Islet of Langerhans (tissue), 1 donor: Measurements from ENCODE around the gene TRMO.

Experiments
- FAIRE-seq: peaks from one replicate; lab custom pipeline; 2011; peaks lifted over from hg19 to GRCh38; lab: Jason Lieb, UNC

TRMO gene

DNA sequence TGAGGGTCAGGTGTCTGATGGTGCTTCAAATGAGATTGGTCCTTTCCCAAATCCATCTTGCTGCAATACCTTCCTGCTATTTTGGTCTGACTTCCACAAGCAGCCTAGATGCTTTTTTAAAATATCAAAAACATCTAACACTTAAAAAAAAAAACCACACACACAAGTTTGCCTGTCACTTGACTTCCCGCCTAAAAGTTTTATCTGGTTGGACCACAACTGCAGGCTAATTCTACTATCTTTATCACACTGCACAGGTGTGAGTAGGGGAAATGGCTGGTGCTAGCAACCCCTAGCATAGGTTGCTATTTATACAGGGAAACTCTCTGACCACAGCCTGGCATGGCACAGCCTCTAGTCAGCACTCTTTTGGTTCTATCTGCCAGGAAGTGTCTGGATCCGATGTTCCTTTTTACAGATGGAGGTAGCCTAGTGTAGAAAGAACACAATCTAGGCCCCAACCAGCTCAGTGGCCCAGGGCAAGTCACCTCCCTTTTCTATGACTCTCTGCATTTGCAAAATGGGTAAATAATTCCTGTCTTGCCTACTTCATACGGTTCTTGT lies 15.9 kb upstream of the TRMO start, which contains the start of gene HEMGN:
HEMGN (minus strand) TSS at position 92 of the 564 bp plus-strand sequence; CDS start at position 56, 36 bp downstream.
- FAIRE-seq = no peak

DNA sequence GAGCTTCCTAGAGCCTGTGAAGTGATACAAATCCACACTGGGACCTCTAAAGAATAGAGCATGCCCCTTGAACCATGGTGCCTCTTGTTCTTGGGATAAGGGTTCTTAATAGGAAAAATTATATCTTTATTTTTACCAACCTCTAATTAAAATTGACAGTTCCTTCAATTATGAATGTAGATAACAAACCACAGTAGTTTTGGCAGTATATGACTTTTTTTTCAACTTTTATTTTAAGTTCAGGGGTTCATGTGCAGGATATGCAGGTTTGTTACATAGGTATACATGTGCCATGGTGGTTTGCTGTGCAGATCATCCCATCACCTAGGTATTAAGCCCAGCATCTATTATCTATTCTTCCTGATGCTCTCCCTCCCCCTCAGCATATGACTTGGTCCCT lies 14.7 kb upstream of the TRMO start:
- FAIRE-seq = no peak

GRCh38 chr9:97935276-97935675 lies 13.0 kb upstream of the TRMO start:
- FAIRE-seq = no peak

DNA sequence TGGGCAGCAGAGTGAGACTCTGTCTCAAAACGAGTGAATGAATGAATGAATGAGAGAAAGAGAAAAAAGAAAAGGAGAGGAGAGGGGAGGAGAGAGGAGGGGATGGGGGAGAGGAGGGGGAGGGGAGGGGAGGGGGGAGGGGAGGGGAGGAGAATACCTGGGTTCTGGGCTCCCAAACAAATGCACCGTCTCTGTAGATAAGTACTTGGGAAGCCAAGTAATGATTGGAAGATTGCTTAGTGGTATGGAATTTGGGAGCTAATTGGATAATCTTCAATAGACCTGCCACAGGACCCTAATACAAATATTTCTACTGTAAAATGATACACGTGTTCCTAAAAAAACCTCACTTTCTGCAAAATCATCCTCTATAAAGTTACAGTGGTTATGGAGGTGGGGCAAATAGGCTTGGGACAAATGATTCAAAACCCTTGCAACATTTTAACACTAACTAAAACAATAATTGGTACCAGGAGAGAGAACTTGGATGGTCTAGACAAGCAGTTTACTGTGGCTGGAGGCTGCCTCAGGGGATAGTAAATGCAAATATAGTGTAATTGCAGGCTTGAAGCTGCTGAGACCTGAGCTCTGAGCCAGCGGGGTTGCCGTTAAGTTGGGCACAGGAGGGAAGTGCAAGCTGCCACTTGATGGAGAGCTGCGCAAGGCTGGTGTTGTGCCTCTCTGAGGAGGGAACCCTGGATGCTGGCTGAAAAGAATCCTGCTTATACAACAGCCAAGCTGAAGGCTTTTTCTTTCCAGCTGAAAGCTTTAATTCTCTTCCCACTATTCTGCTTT lies 12.2 kb upstream of the TRMO start:
- FAIRE-seq = no peak

- no peak for FAIRE-seq
Observed at GRCh38 chr9:97933297-97933998, 11.1 kb upstream of the TRMO start.

DNA sequence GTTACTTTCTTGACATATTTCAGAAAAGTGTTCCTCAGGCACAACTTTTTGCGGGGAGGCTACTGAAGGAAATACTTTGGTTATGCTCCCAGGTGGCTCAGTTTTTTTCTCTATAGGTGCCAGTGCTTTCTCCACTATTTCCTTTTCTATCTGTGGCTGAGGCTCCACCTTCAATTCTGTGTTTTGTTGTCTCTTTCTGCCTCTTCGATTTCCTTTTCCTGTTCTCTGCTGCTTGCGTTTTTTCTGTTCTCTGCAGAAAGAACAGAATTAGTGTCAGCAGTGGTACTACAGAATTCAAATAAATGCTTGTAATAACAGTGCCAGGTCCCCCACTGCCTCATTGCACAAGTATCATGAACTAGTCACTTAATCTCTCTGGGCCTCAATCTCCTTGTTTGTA lies 8.7 kb upstream of the TRMO start:
- FAIRE-seq = no peak

DNA sequence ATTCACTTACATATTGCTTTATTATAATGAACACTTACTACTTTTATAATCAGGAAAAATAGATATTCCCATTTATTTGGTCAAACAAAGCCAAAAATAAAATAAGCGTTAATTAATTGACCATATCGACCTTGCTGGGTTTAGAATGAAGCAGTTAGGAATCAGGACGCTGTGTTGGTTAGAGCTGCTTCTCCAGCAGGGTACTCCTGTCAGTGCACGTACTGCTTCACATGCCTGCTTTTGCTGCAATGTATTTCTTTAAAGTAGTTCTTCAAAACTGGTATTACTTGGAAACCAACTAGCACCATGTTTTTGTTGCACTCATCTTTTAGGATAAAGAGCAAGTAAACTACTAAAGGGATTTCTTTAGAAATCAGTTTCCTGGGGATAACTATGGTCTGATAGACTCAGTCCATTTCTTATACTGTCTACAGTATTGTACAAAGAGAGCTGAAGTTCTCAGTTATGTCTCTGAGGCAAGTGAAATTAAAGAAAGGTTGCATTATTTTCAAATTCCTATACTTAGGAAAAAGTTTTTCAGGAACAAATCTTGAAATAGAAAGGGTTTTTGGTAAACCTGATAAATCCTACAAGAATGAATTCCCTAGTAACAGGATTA lies 6.8 kb upstream of the TRMO start:
- FAIRE-seq = no peak

DNA sequence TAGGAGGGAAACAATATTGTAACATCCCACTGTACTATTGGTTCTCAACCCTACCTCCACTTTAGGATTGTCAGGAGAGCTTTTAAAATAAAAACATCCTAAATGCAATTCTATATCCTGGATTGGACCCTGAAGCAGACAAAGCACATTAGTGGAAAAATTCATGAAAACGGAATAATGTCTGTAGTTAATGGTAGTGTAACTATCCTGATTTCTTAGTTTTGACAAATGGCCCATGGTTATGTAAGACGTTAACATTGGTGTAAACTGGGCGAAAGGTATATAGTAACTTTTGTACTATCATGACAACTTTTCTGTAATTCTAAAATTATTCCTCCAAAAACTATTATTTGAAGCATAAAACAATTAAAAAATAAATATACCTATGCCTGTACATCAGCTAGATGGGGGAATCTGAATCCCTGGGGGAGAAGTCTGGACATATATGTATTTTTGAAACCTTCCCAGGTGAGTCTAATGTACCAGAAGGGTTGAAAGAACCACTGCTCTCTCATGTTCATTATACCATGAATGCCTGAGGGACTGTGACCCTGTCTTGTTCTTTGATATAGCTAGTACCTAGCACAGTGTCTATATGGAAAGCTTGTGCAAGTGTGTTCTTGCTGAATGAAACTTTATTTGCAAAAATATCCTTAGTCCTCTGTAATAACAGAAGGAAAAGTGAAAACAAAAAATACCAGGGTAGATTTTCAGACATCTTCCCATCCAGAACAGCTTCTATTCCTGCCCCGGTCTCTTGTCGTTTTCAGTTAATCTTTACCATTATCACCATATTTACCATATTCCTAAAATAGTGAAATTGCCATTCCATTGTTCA lies 3.4 kb upstream of the TRMO start:
- no peak for FAIRE-seq

DNA sequence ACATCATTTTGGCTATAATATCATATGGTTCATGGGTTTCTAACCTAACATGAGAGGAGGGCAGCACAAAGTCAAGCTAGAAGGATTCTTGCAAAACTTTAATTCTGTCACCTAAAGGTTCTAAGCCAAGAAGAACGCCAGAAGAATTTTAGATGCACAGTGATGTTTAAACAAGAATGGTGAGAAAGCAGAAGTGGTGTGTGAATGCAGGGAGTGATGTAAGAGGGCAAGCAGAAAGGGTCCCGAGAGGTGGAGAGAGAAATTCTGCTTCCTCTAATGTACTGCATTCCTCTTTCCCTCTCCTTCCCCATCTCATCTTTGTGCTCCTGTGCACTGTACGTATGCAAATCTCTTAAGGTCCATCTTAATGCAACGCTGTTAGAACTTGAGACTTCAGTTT lies 2.1 kb upstream of the TRMO start:
- FAIRE-seq = no peak

DNA sequence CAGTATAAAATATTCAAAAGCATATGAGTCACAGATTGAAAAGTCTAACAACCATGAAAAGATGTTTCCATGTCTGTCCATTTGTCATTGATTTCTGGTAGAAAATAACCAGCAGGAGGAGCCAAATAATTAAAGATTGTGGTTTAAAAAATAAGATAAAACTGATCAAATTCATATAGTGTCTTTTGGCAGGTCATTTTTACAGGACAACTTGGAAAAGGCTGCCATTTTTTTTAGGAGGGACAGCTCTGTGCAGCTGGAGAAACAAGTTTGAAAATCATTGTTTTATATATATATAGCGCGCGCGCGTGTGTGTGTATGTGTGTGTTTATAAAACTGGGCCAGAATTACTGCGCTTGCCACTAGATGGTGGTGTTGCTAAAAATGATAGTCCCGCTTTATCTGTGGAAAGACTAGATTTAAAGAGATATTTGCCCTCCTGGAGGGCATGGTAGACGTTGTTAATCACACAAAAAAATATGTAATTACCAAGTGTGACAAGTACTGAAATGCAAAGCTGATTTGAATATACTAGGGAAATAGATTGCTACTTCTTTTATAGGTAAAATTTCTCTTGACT lies 1.3 kb upstream of the TRMO start:
- FAIRE-seq = peak; percentile 91

DNA sequence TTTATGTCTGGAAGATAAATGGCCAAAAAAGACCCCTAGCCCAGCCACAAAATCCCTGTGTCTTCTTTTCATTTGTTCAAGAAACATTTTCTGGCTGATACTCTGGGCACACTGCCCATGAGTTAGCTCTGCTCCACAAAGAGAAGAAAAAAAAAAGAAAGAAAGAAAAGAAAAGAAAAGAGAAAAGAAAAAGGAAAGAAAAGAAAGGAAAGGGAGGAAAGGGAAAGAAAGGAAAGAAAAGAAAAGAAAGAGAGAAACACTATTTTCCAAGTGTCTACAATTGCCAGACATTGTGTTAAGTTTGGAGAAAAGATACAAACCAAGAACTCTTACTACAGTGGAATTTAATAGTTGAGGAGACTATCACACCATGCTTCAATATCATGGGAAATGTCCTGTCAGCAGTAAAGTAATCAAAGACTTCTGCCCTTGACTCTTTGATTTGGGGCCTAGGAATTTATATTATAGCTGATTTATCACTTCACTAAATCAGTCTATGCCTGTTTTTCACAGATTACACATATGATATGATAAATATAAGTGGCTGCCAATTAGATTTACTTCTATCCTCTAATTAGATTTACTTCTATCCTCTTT lies 3.0 kb downstream of the TRMO start:
- FAIRE-seq = no peak

DNA sequence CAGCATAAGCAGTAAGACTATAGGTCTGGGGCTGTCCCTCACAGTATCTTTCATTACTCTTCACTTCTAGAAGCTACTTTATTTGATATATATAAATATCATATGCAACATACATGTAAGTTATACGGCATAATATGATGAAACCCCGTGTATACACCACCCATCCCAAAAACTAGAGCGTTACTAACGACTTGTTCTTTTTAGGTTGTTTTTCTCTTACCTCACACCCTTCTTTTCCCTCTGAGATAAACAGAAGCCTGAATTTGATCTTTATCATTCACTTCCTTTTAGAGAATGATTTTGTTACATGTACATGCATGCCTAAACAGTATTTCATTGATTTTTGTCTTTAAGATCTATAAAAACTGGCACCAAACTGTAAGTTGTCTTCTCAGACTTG lies 3.7 kb downstream of the TRMO start:
- no peak for FAIRE-seq

GRCh38 chr9:97911970-97912369 lies 10.3 kb downstream of the TRMO start:
- FAIRE-seq = no peak

DNA sequence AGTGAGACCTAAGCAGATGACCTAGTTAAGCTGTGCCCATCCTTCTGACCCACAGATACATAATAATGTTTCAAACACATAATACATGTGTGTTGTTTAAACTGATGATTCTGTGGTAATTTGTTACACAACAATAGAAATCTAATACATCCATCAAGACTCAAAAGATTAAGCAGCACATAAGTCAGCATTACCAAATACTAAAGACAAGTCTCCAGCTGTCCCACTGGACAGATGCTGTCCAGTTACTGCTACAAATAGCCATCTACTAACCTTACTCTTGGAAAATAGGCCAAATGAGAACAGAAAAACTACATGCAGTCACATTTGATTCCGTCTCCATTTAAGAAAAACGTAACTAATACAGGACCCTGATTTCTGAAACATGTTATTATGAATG lies 10.8 kb downstream of the TRMO start:
- no peak for FAIRE-seq

DNA sequence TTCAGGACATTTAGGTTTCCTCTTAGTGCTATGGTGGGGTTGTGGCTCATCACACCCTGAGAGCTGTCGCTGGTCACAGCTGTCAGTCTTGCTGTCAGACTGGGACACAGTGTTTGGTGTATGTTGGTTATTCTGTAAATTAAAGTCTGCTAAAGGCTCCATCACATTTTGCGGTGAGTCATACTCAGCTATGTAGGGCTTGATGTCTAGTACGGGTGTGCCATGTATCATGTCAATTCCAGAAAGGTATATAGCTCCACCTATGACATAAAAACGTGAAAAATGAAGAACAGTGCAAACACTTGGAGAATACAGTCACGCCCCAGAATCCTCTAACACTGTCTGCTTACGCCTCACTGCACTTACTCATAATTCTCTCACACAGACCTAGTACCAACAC lies 11.9 kb downstream of the TRMO start:
- no peak for FAIRE-seq

DNA sequence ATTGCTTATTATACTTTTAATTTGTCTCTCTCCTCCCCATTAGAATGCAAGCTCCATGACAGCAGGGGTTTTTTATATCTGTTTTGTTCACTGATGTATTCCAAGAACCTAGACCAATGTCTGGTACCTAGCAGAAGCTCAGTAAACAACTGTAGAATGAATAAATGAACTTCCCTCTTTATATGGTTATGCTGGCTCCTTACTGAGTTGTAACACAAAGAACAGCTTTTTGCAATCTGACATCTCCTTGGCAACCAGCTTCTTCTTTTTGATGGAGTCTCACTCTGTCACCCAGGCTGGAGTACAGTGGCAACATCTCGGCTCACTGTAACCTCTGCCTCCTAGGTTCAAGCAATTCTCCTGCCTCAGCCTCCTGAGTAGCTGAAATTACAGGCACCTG lies 13.6 kb downstream of the TRMO start:
- no peak for FAIRE-seq

- FAIRE-seq = no peak
Observed at GRCh38 chr9:97907632-97908031, 14.7 kb downstream of the TRMO start.

DNA sequence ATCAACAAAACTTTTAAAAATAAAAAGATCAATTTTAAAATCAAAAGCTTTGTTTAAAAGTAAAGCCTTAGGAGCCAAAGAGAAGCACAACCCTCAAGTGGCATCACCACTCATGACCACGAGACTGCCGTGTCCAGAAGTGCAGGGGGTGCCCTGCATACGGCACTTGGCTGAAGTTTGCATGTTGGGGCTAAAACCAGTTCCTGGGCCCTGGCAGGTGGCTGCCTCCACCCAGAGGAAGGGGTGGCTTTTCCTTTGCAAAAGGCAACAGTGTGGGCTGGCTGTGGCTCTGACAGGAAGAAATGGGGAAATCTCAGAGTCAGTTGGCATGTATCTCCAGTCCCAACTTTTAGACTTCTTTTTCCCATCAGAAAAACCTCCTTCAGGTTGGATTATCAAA lies 15.3 kb downstream of the TRMO start:
- FAIRE-seq = no peak

DNA sequence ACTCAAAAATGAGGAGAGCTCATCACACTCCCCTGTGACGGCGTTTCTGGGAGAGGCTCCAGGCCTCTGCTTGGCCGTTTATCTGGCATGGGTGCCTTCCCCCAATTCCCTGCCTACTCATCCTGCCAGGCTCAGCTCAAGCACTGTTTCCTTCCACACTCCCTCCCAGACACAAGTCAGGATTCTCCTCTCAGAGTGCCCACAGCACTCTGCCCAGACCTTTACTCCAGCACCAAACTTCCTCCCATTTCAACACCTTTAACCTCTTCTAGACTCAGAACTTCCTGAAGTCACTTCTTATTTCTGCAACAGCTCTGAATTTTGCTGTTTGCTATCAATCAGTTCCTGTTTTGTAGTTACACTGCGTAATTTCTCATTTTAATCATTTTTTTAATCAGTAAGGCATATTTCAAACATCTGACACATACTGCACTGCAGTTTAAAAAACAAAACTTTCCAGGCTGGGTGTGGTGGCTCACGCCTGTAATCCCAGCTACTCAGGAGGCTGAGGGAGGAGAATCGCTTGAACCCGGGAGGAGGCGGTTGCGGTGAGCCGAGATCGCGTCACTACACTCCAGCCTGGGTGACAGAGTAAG lies 16.0 kb downstream of the TRMO start:
- no peak for FAIRE-seq

DNA sequence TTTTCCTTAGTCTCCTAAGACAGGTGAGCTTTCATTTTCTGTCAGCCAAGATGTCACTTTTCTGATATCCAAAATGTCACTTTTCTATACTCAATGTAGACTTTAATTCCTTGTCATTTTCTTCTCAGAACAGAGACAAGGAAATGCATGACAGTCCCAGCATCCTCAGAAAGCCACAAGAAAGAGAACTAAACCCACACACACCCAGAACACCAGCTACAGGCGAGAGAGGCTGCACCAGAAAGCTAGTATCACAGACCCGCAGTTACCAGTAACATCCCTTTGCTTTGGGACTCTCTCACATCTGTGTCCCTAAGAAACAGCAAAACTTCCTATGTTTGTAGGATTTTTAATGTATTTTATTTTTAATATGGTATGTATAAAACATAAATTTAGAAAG lies 17.1 kb downstream of the TRMO start:
- FAIRE-seq = no peak

DNA sequence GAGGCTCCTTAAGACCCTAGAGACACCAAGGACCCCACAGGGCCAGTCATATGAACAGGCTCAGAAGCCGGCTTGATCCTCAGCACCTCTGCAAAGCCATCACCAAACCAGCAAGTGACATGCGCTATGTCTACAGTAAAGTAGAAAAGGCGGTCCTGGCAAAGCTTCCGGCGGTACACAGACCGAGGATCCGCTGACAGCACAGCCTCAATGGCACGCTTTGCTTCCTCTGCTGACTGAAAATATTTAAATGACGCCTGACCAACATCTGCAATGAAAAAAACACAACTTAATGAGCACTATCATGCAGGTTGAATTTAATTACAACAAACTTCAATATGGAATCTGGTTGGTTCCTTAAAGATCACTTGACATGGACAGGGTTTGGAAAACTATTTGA lies 17.6 kb downstream of the TRMO start:
- FAIRE-seq = no peak
